Esophagus muscularis mucosa (tissue), 4 donors: ENCODE data around the gene OR10X1. TPM values are rescaled to one million over a fixed set of nuclear protein-coding genes. Genes with fewer than 3 reads are reported as not detected.

Source experiments
- DNase-seq: peaks from one replicate; pipeline ENCODE4 v3.0.0-alpha.2; 2017; ENCODE audit errors: extremely low spot score
- H3K27ac ChIP-seq, 4 donors: fragments of 200-600 bp; sonication (generic); replicated peaks in 1 of 4; 1 replicate in 3 of 4; 2 replicates in 1 of 4; pipeline ENCODE4 v1.5.1; 2016 to 2019; ENCODE audit warnings: mild to moderate bottlenecking in 1 of 4
- H3K27me3 ChIP-seq, 4 donors: fragments of 200-600 bp; sonication (generic); one replicate each; pipeline versions ENCODE4 v1.5.1 to v1.6.0; 2016 to 2019
- H3K36me3 ChIP-seq, 4 donors: fragments of 200-600 bp; sonication (generic); one replicate each; pipeline ENCODE4 v1.5.1; 2016 to 2019
- H3K4me1 ChIP-seq, 4 donors: fragments of 200-600 bp; sonication (generic); one replicate each; pipeline ENCODE4 v1.5.1; 2016 to 2019
- H3K4me3 ChIP-seq, 4 donors: fragments of 200-600 bp; sonication (generic); 1 replicate in 2 of 4; 2 replicates in 2 of 4; pipeline ENCODE4 v1.5.1; 2016 to 2019; ENCODE audit warnings: mild to moderate bottlenecking in 4 of 4, moderate library complexity in 1 of 4
- H3K9me3 ChIP-seq, 4 donors: fragments of 200-600 bp; sonication (generic); 1 replicate in 3 of 4; 2 replicates in 1 of 4; pipeline ENCODE4 v1.5.1; 2016 to 2019
- CTCF ChIP-seq, 3 experiments: fragments of 200-600 bp in 2 of 3; fragments of 450-650 bp in 1 of 3; sonication (generic) in 2 of 3; IDR thresholded peaks; one replicate each; pipeline ENCODE4 v1.5.1; 2017 to 2019; ENCODE audit warnings: antibody characterized with exemption in 3 of 3, mild to moderate bottlenecking in 2 of 3, moderate library complexity in 1 of 3
- EP300 ChIP-seq: sonication (generic); formaldehyde crosslinking; IDR thresholded peaks from one replicate; pipeline ENCODE4 v1.6.1; 2017; ENCODE audit warnings: antibody characterized with exemption
- POLR2A ChIP-seq: fragments of 450-650 bp; IDR thresholded peaks from one replicate; pipeline ENCODE4 v1.6.1; 2017; ENCODE audit warnings: antibody characterized with exemption, moderate library complexity, mild to moderate bottlenecking, low read depth
- POLR2AphosphoS5 ChIP-seq, 2 donors: sonication (generic); formaldehyde crosslinking; IDR thresholded peaks; one replicate each; pipeline ENCODE4 v1.6.1; 2017; ENCODE audit warnings: antibody characterized with exemption in 2 of 2
- whole genome bisulfite sequencing: methylation state at CpG from one replicate; pipeline ENCODE4 v1.1.5; 2018; 5-methylcytosine and 5-hydroxymethylcytosine counted together
- intact Hi-C: fragments of 100-400 bp; cut with DNase I; formaldehyde crosslinking; loops from one replicate; pipeline ENCODE4 v1.15.1; 2023
- total RNA-seq, 4 donors: library from RNA; depleted of rRNA; stranded (reverse); fragments of >200 nt; gene quantifications; one replicate each; pipeline versions ENCODE4 v1.1.0 to v1.2.1, GENCODE V29; 2016

OR10X1 gene
- total RNA-seq, 4 donors from 2014 or later = not detected

GRCh38 chr1:158600735-158601134 is 21.0 kb upstream of the OR10X1 start:
- no peaks in the 10 kb centered on the region for H3K4me1 ChIP-seq
- no peaks in the 10 kb centered on the region for H3K36me3 ChIP-seq
- no peak overlapping the region for H3K27ac ChIP-seq
- peaks cover 0 to 21% (median 10%) of the 10 kb centered on the region in 4 donors for H3K9me3 ChIP-seq
- H3K4me3 ChIP-seq = no peak overlapping the region
- no peaks in the 10 kb centered on the region for H3K27me3 ChIP-seq
- intact Hi-C loops = no loop called here
- WGBS = 93% methylated on average over 2 of the region's 2 CpGs
- no peak for DNase-seq
- TF ChIP-seq POLR2A = no peak
- no peak for TF ChIP-seq POLR2AphosphoS5 (IDR thresholded peaks at IDR 0.05)
- no peak for TF ChIP-seq EP300
- no peak for TF ChIP-seq CTCF (IDR thresholded peaks at IDR 0.05)

GRCh38 chr1:158586942-158587341 is 7.2 kb upstream of the OR10X1 start:
- H3K27me3 ChIP-seq = no peaks in the 10 kb centered on the region
- H3K4me1 ChIP-seq = no peaks in the 10 kb centered on the region
- H3K4me3 ChIP-seq = no peak overlapping the region
- H3K9me3 ChIP-seq = peaks cover 0 to 11% (median 8%) of the 10 kb centered on the region in 4 donors
- H3K36me3 ChIP-seq = no peaks in the 10 kb centered on the region
- intact Hi-C loops = no loop called here
- TF ChIP-seq POLR2A (no peak), POLR2AphosphoS5 (IDR thresholded peaks at IDR 0.05) (no peak), EP300 (no peak), CTCF (IDR thresholded peaks at IDR 0.05) (no peak)
- 81% methylated on average over 1 of the region's 1 CpG for WGBS
- no peak overlapping the region for H3K27ac ChIP-seq
- no peak for DNase-seq

GRCh38 chr1:158583962-158584361 is 4.3 kb upstream of the OR10X1 start:
- Histone ChIP-seq H3K4me3 (no peak overlapping the region), H3K9me3 (peaks cover 0 to 11% (median 8%) of the 10 kb centered on the region in 4 donors), H3K36me3 (no peaks in the 10 kb centered on the region), H3K27me3 (no peaks in the 10 kb centered on the region), H3K4me1 (no peaks in the 10 kb centered on the region), H3K27ac (no peak overlapping the region)
- TF ChIP-seq POLR2A = no peak
- no peak for TF ChIP-seq EP300
- TF ChIP-seq POLR2AphosphoS5 (IDR thresholded peaks at IDR 0.05) = no peak
- TF ChIP-seq CTCF (IDR thresholded peaks at IDR 0.05) = no peak
- intact Hi-C loops = no loop called here
- no peak for DNase-seq
- 36% methylated on average over 4 of the region's 4 CpGs for WGBS

DNA sequence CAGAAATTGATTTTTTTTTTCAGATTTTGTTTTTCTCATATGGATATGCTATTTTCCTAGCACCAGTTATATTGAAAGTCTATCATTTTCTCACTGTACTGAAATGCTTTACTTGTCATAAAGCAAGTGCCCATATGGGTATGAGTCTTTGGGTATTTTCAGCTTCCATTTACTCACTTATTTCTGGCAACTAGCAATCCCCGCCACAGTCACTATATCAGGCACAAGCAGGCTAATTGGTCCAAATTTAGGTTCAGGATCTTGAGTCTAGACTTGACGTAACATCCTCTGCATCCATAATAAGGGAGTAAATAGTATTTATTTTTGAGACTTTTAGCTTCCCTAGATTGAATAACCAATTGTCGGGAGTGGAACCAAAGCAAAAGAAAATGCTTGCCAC is 2.1 kb downstream of the OR10X1 start:
- H3K27ac ChIP-seq = no peak overlapping the region
- TF ChIP-seq CTCF (IDR thresholded peaks at IDR 0.05) (no peak), POLR2AphosphoS5 (IDR thresholded peaks at IDR 0.05) (no peak)
- H3K36me3 ChIP-seq = no peaks in the 10 kb centered on the region
- no peaks in the 10 kb centered on the region for H3K9me3 ChIP-seq
- no peaks in the 10 kb centered on the region for H3K27me3 ChIP-seq
- intact Hi-C loops = no loop called here
- H3K4me1 ChIP-seq = no peaks in the 10 kb centered on the region
- WGBS = 95% methylated on average over 3 of the region's 3 CpGs
- no peak overlapping the region for H3K4me3 ChIP-seq
- no peak for DNase-seq

GRCh38 chr1:158572226-158572625 is 7.5 kb downstream of the OR10X1 start:
- H3K4me1 ChIP-seq = no peaks in the 10 kb centered on the region
- H3K27me3 ChIP-seq = no peaks in the 10 kb centered on the region
- TF ChIP-seq POLR2AphosphoS5 (IDR thresholded peaks at IDR 0.05) (no peak), POLR2A (no peak), CTCF (IDR thresholded peaks at IDR 0.05) (no peak), EP300 (no peak)
- no peak overlapping the region for H3K4me3 ChIP-seq
- H3K27ac ChIP-seq = no peak overlapping the region
- no peaks in the 10 kb centered on the region for H3K36me3 ChIP-seq
- intact Hi-C loops = no loop called here
- WGBS = 67% methylated on average over 1 of the region's 1 CpG
- no peak for DNase-seq
- H3K9me3 ChIP-seq = no peaks in the 10 kb centered on the region
